HG03103 (cell line): ENCODE results near the gene ZBTB16.

Experiments used
- ATAC-seq: cut with Tn5 transposase; IDR thresholded peaks from one replicate; pipeline ENCODE4 v1.9.1; 2021; ENCODE audit warnings: low read depth; ENCODE audit not compliant: unreplicated experiment

ZBTB16 gene

DNA sequence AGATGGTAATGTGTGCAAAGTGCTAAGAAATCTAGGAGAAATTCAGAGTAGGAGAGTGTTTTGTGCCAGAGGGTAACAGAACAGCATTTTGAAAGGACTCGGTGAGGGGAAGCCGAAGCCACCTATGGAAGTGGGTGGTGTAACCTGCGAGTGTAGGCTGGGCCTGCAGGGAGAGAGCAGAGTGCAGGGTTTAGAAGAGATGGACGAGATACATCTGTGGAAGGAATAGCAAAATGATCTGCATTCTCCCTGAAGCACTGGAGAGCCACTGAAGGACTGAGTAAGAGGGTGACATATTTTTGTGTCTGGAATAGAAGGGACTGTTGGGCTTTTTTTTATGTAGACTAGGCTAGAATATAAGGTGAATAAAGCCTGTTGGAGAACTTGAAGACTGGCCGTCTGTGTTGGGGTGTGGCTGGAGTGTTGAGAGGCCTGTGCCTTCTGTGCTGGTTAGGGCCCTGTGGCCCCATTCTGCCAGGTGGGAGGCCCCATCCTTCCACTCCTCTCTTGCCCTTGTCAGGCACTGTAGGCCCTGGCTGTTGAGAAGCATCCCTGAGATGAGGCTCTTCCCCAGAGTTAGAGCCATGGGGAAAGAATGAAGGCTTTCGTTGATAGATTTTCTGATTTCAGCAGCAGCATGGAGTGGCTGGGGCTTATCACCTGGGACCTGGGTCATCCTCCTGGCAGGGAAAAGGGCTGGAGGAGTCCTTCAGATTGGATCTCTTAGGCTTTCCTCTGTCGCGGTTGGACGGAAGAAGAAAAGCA, 102.2 kb downstream of the ZBTB16 start:
- ATAC-seq: no peak

- no peak for ATAC-seq
These were observed 103.2 kb downstream of the ZBTB16 start for GRCh38 chr11:114162719-114163123.

GRCh38 chr11:114163229-114163631, 103.7 kb downstream of the ZBTB16 start:
- no peak for ATAC-seq

GRCh38 chr11:114163830-114164401, 104.4 kb downstream of the ZBTB16 start:
- no peak for ATAC-seq

- ATAC-seq: no peak
These were observed 105.0 kb downstream of the ZBTB16 start for GRCh38 chr11:114164546-114164945.

DNA sequence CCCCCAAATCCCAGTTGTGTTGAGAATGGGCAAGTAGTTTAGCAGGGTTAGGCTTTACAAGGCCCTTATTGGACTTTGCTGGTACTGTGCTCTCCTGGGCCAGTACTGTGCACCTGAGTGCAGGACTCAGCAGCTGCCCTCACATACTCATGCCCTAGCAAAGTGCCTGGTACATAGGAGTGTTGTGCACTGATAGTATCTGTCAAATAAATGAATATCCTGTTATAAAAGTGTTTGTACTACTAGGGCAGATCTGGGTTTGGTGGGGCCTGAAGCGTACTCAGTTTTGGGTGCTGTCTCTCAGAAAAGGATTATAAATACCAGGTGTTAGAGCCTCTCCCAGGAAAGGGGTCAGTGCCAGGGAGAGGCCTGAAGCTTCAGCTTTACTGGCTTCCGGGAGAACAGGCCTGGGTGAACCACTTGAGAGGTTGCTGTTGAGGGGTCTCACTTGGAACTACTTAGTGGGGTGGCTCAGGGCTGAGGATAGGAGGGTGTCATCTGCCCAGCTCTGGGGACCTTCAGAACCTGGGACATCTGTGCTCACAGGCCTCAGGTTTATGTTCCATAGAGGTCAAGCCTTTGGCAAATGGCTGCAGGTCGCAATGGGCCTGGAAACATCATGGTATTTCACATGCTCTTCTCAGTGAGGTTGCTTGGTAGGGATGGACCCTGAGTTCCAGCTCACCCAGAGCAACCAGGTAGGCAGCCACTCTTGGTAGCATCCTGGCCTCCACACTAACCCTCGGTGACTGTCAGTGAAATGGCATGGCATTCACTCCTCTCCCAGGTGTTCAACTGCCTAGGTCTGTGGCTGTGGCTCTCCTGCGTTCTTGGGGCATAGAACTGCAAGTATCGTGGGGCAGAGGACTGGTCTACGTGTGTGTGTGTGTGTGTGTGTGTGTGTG, 106.1 kb downstream of the ZBTB16 start:
- no peak for ATAC-seq

GRCh38 chr11:114166362-114166761, 106.9 kb downstream of the ZBTB16 start:
- ATAC-seq: no peak

GRCh38 chr11:114166897-114167323, 107.4 kb downstream of the ZBTB16 start:
- ATAC-seq: no peak

GRCh38 chr11:114167355-114167754, 107.8 kb downstream of the ZBTB16 start:
- ATAC-seq: no peak

DNA sequence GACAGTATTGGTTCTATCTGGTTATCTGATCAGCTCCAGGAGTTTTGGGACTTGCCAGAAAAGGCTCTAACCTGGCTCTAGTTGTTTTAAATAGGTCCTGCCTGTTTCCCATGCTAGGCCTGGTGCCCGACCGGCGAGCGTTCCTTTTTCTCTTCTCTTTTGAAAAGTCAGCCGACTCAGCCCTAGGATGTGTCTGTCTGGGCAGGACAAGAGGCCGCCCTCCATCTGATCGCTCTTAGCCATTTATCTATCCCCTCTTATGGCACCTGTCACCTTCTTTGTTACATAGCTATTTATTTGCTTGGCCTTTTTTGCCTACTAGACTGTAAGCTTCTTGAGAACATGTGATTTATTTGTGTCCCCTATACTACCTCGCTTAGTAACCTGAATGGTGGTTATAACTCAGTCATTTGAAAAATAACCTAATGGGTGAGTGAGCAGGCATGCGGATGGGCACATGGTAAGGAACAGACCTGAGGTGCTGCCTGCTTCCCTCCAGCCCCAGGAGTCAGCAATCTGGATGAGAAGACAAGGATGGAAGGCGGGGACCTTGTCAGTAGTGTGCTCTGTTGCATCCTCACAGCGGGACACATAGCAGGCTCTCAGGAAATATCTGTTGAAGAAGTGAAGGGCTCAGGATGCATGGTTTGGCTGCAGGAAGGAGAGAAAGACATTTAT, 108.4 kb downstream of the ZBTB16 start:
- no peak for ATAC-seq

DNA sequence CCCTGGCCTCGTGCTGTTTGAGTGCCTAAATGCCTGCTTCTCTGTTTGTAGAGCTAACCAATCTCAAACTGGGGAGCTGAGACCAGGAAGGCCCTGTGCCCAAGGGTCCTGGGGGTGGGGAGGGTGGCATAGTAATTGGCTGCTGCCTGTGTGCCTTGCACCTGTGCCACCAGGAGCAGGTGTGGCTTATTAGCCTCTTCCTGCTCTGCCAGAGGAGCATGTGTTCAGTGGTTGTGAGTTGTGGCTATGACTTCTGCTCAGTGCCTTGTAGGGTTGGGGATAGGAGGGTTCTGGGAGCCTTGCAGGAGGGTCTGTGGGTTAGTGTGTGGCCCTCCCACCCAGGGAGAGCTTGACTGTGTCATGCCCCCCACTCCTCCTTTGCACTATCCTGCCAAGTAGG, 109.2 kb downstream of the ZBTB16 start:
- ATAC-seq: no peak

- ATAC-seq: no peak
These were observed 109.8 kb downstream of the ZBTB16 start for GRCh38 chr11:114169321-114169749.

- no peak for ATAC-seq
These were observed 110.3 kb downstream of the ZBTB16 start for GRCh38 chr11:114169821-114170220.

DNA sequence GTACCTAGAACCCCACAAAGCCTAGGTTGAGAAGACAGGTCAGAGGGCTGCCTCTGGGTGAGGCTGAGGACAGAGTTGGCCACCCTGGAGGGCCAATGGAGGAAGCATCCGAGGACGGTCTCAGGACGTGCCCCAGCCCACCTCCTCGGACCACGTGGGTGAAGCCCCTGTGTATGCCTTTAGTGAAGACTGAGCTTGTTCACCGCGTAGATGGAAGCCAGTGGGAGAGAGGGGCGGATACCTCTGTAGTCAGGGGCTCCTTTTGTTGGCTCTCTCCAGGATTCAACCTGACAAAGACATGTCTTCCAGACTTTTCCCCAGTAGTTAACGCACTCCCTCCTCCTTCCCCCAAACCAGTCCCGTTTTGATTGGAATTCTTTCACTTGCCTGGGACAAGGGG, 110.7 kb downstream of the ZBTB16 start:
- no peak for ATAC-seq

DNA sequence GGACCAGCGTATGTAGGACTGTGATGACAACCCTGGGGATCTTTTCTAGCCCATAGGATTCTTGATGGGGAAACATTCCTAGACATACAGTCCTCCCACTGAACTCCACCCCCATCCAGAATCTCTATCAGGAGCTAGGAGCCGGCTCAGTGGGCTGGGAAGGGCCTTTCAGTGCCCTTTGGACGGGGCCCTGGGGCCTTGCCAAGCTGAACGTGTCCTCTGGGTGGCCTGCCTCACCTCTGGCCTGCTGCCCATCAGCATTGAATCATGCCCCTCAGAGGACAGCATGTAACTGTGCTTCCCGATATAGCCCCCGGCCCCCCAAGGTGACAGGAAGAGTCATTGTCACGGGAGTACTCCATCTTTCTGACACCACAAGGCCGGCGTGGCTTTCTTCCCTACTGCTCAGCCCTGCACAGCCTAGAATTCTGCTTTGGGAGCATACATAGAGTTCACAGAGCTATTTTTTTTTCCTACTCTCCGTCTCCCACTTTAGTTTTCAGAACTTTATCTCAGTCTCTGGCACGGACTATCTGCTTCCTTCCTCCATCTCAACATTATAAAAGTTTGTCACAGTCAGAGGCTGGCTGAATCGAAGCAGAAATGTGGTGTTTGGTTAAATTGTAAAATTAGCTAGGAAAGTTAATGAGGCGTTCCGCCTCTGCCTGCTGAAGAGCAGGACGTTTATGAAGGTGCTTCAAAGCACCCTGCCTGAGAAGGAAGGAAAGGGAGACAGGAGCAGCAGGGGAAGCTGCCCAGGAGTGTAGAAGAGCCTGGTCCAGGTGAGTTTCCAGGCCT, 111.9 kb downstream of the ZBTB16 start:
- no peak for ATAC-seq

- no peak for ATAC-seq
These were observed 112.7 kb downstream of the ZBTB16 start for GRCh38 chr11:114172055-114172861.

GRCh38 chr11:114172871-114173444, 113.4 kb downstream of the ZBTB16 start:
- ATAC-seq: no peak

DNA sequence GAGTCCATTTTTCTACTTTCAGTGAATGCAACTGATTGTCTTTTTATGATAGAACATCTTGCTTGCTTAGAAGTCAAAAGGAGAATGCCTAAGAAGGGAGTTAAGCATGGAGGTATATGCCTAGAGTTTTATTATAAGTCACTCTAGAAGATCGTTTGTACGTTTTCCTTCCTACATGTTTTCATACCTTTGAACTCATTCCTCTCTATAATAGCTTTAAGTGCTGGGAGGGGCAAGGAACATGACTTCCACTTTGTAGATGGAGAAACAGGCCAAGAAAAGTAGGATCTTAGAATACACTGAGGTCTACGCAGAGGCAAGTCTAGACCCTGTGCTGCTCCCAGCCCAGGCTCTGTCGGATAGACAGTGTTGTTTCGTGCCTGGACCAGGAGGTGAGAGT, 114.3 kb downstream of the ZBTB16 start:
- no peak for ATAC-seq
